Activated CD8-positive, alpha-beta T cell treated with anti-CD3 and anti-CD28 coated beads for 36 hours (primary cell): ENCODE data around the gene TRPM3. TPM values are rescaled to one million over a fixed set of nuclear protein-coding genes. Genes with fewer than 3 reads are reported as not detected.
A peak's percentile ranks its signal among the peaks of the same experiment; 100 is the strongest.

Experiments
- ATAC-seq: fragments of 200-7000 bp; cut with Tn5 transposase; one replicate; pipeline ENCODE4 v1.10.0; 2021; ENCODE audit warnings: mild to moderate bottlenecking, moderate library complexity
- CTCF ChIA-PET: fragments of 350-600 bp; sonication (Branson Sonifier 250); formaldehyde crosslinking; loops from one replicate; lab custom pipeline; 2021; ENCODE audit warnings: antibody characterized with exemption; lab: Charles Lee
- POLR2A ChIA-PET: fragments of 350-600 bp; sonication (Branson Sonifier 250); formaldehyde crosslinking; loops from one replicate; lab custom pipeline; 2021; ENCODE audit warnings: antibody characterized with exemption; lab: Charles Lee
- DNase-seq: peaks from one replicate; pipeline ENCODE4 v3.0.0-alpha.2; 2020
- H3K27ac Mint-ChIP-seq: one replicate; pipeline ENCODE4 v1.8.0; 2021; ENCODE audit warnings: mild to moderate bottlenecking, mixed read lengths
- H3K27me3 Mint-ChIP-seq: one replicate; pipeline ENCODE4 v1.8.0; 2021; ENCODE audit warnings: mixed read lengths
- H3K36me3 Mint-ChIP-seq: one replicate; pipeline ENCODE4 v1.8.0; 2021; ENCODE audit warnings: low read depth, mixed read lengths
- H3K4me1 Mint-ChIP-seq: one replicate; pipeline ENCODE4 v1.8.0; 2021; ENCODE audit warnings: low read depth, mixed read lengths
- H3K4me3 Mint-ChIP-seq: one replicate; pipeline ENCODE4 v1.8.0; 2021; ENCODE audit warnings: mild to moderate bottlenecking, moderate library complexity, mixed read lengths
- H3K9me3 Mint-ChIP-seq: one replicate; pipeline ENCODE4 v1.8.0; 2021; ENCODE audit warnings: mixed read lengths
- CTCF ChIP-seq: fragments of 200-600 bp; IDR thresholded peaks from one replicate; pipeline ENCODE4 v1.8.0; 2022; ENCODE audit warnings: antibody characterized with exemption, mild to moderate bottlenecking
- intact Hi-C: fragments of 100-400 bp; cut with micrococcal nuclease; formaldehyde crosslinking; loops from one replicate; pipeline ENCODE4 v1.10.0; 2022
- total RNA-seq, 2 experiments: library from RNA; stranded (reverse); gene quantifications; one replicate each; pipeline ENCODE4 v1.2.3, GENCODE V29; 2021

TRPM3 gene
- total RNA-seq, 2 experiments from 2014 or later = not detected

- POLR2A ChIA-PET = interaction anchor here (1.4 to 2.8 kb wide), 3 partner anchors 145 to 153 kb away, joined by 4 to 8 read pairs (median 7); no protein-coding TSS in a partner anchor
- H3K36me3 Mint-ChIP-seq = no peaks in the 10 kb centered on the region
- H3K4me1 Mint-ChIP-seq = peaks cover 46% of the 10 kb centered on the region
- H3K27ac Mint-ChIP-seq = peak overlapping the region; percentile 75
- H3K4me3 Mint-ChIP-seq = peak overlapping the region; percentile 33
- TF ChIP-seq CTCF = no peak
- H3K9me3 Mint-ChIP-seq = no peaks in the 10 kb centered on the region
- DNase-seq (peak; percentile 44), ATAC-seq (peak; percentile 8)
- H3K27me3 Mint-ChIP-seq = no peaks in the 10 kb centered on the region
- CTCF ChIA-PET = interaction anchor here (1.1 to 1.5 kb wide), 4 partner anchors 20 to 58 kb away, joined by 3 to 7 read pairs (median 4); no protein-coding TSS in a partner anchor
- intact Hi-C loops = no loop called here
Observed at GRCh38 chr9:70566066-70566465, 555.4 kb downstream of the TRPM3 start.

- DNase-seq (no peak), ATAC-seq (no peak)
- ChIA-PET CTCF (interaction anchor here (1.4 to 3.8 kb wide), 4 partner anchors 38 to 174 kb away, joined by 4 to 18 read pairs (median 4); no protein-coding TSS in a partner anchor), POLR2A (interaction anchor here (0.7 to 2.9 kb wide), 8 partner anchors 9 to 152 kb away, joined by 3 to 22 read pairs (median 4); no protein-coding TSS in a partner anchor)
- no peaks in the 10 kb centered on the region for H3K9me3 Mint-ChIP-seq
- no peaks in the 10 kb centered on the region for H3K36me3 Mint-ChIP-seq
- intact Hi-C loops = no loop called here
- peak overlapping the region; percentile 96 for H3K27ac Mint-ChIP-seq
- H3K4me1 Mint-ChIP-seq = peaks cover 46% of the 10 kb centered on the region
- TF ChIP-seq CTCF = no peak
- no peaks in the 10 kb centered on the region for H3K27me3 Mint-ChIP-seq
- H3K4me3 Mint-ChIP-seq = peak overlapping the region; percentile 63
Observed at GRCh38 chr9:70564468-70565335, 556.7 kb downstream of the TRPM3 start.

GRCh38 chr9:70563431-70564204 lies 557.8 kb downstream of the TRPM3 start:
- no peaks in the 10 kb centered on the region for H3K36me3 Mint-ChIP-seq
- H3K4me1 Mint-ChIP-seq = peaks cover 46% of the 10 kb centered on the region
- DNase-seq = peak; percentile 78
- no peaks in the 10 kb centered on the region for H3K27me3 Mint-ChIP-seq
- POLR2A ChIA-PET = interaction anchor here (0.6 to 2.9 kb wide), 12 partner anchors 10 to 341 kb away, joined by 3 to 22 read pairs (median 3); no protein-coding TSS in a partner anchor
- no peak for TF ChIP-seq CTCF
- CTCF ChIA-PET = interaction anchor here (0.9 to 3.8 kb wide), 7 partner anchors 21 to 172 kb away, joined by 3 to 18 read pairs (median 4); no protein-coding TSS in a partner anchor
- H3K4me3 Mint-ChIP-seq = peak overlapping the region; percentile 63
- no peaks in the 10 kb centered on the region for H3K9me3 Mint-ChIP-seq
- H3K27ac Mint-ChIP-seq = peak overlapping the region; percentile 96
- intact Hi-C loops = loop anchor here (2.0 kb wide), 1 partner anchor 143 kb away; no protein-coding TSS in a partner anchor
- ATAC-seq = peak; percentile 87

GRCh38 chr9:70563010-70563409 lies 558.4 kb downstream of the TRPM3 start:
- intact Hi-C loops = loop anchor here (2.0 kb wide), 1 partner anchor 142 kb away; no protein-coding TSS in a partner anchor
- no peak for ATAC-seq
- H3K36me3 Mint-ChIP-seq = no peaks in the 10 kb centered on the region
- H3K27me3 Mint-ChIP-seq = no peaks in the 10 kb centered on the region
- H3K27ac Mint-ChIP-seq = peak overlapping the region; percentile 96
- no peak for TF ChIP-seq CTCF
- DNase-seq = no peak
- H3K4me1 Mint-ChIP-seq = peaks cover 46% of the 10 kb centered on the region
- peak overlapping the region; percentile 63 for H3K4me3 Mint-ChIP-seq
- CTCF ChIA-PET = interaction anchor here (0.9 to 3.8 kb wide), 7 partner anchors 20 to 148 kb away, joined by 3 to 18 read pairs (median 3); no protein-coding TSS in a partner anchor
- H3K9me3 Mint-ChIP-seq = no peaks in the 10 kb centered on the region
- POLR2A ChIA-PET = interaction anchor here (0.6 to 2.9 kb wide), 8 partner anchors 11 to 340 kb away, joined by 3 to 22 read pairs (median 4); no protein-coding TSS in a partner anchor
